Calu3 (cell line): ENCODE measurements around the gene ANAPC4. TPM values are rescaled to one million over a fixed set of nuclear protein-coding genes. Genes with fewer than 3 reads are reported as not detected.

ENCODE experiments used
- BruUV-seq: library from RNA; stranded (reverse); fragments of 400-500 nt; replicated peaks from 2 replicates; lab custom pipeline; 2021; lab: Mats Ljungman, UMichigan
- CTCF ChIA-PET: fragments of 300-600 bp; sonication (Branson Sonifier 250); formaldehyde crosslinking; loops from one replicate; lab custom pipeline; 2022; ENCODE audit warnings: antibody characterized with exemption; lab: Charles Lee
- DNase-seq: peaks from one replicate; pipeline ENCODE4 v3.0.0; 2022
- H3K27ac Mint-ChIP-seq: one replicate; pipeline ENCODE4 v1.8.0; 2022; ENCODE audit warnings: mixed read lengths; ENCODE audit not compliant: unreplicated experiment
- H3K27me3 Mint-ChIP-seq: one replicate; pipeline ENCODE4 v1.8.0; 2022; ENCODE audit warnings: mixed read lengths; ENCODE audit not compliant: unreplicated experiment
- H3K36me3 Mint-ChIP-seq: one replicate; pipeline ENCODE4 v1.8.0; 2022; ENCODE audit warnings: mild to moderate bottlenecking, moderate library complexity, mixed read lengths; ENCODE audit not compliant: insufficient read depth, unreplicated experiment
- H3K4me1 Mint-ChIP-seq: one replicate; pipeline ENCODE4 v1.8.0; 2022; ENCODE audit warnings: mild to moderate bottlenecking, low read depth, mixed read lengths; ENCODE audit not compliant: unreplicated experiment
- H3K4me3 Mint-ChIP-seq: one replicate; pipeline ENCODE4 v1.8.0; 2022; ENCODE audit warnings: mild to moderate bottlenecking, low read depth, moderate library complexity, mixed read lengths; ENCODE audit not compliant: unreplicated experiment
- H3K9me3 Mint-ChIP-seq: one replicate; pipeline ENCODE4 v1.8.0; 2022; ENCODE audit warnings: low read depth, mixed read lengths; ENCODE audit not compliant: unreplicated experiment
- intact Hi-C: fragments of 100-400 bp; cut with micrococcal nuclease; formaldehyde crosslinking; loops from one replicate; pipeline ENCODE4 v1.10.0; 2022; ENCODE audit not compliant: unreplicated experiment
- total RNA-seq: library from RNA; stranded (reverse); gene quantifications from 2 replicates; pipeline ENCODE4 v1.2.3, GENCODE V29; 2022
- TF ChIP-seq, protein P1 (sequence below): fragments of 200-600 bp; IDR thresholded peaks from one replicate; pipeline ENCODE4 v1.8.0; 2022; ENCODE audit warnings: antibody characterized with exemption; ENCODE audit not compliant: unreplicated experiment

The ANAPC4 gene
- total RNA-seq, 1 experiment from 2014 or later: 23.2 TPM

DNA sequence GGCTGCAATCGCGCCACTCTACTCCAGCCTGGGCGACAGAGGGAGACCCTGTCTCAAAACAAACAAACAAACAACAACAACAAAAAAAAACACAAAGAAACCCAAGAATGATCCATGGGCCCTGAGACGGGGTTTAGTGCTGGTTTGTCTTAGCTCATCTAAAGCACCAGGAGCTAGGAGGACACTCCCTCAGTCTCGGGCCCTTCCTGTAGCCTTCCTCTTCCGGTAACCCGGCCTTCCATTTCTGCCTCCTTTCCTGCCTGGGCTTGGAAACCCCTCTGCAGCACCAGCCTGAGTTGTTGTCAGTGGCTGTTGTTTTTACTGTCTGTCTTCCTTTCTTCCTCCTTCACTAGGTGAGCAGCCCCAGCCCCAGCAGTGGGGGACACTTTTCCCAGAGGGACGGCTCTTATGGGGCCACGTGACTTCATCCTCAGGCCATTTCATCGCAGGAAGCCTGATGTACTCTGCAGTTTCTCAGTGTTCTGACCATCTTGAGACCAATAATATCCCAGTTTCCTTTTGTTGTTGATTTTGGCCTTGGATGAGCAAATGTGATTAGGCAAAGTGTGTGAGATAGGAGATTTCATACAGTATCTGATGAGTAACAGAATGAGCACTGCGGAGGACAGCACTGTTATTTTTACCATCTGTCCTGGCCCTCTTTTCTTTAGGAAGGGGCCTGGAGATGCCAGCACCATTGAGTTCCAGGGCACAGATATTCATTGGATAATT is 90.1 kb downstream of the ANAPC4 start:
- Mint-ChIP-seq H3K4me3 (no peak overlapping the region), H3K27me3 (no peaks in the 10 kb centered on the region), H3K27ac (no peak overlapping the region), H3K36me3 (no peaks in the 10 kb centered on the region), H3K9me3 (no peaks in the 10 kb centered on the region), H3K4me1 (no peaks in the 10 kb centered on the region)
- intact Hi-C loops: no loop called here
- TF ChIP-seq, protein P1, sequence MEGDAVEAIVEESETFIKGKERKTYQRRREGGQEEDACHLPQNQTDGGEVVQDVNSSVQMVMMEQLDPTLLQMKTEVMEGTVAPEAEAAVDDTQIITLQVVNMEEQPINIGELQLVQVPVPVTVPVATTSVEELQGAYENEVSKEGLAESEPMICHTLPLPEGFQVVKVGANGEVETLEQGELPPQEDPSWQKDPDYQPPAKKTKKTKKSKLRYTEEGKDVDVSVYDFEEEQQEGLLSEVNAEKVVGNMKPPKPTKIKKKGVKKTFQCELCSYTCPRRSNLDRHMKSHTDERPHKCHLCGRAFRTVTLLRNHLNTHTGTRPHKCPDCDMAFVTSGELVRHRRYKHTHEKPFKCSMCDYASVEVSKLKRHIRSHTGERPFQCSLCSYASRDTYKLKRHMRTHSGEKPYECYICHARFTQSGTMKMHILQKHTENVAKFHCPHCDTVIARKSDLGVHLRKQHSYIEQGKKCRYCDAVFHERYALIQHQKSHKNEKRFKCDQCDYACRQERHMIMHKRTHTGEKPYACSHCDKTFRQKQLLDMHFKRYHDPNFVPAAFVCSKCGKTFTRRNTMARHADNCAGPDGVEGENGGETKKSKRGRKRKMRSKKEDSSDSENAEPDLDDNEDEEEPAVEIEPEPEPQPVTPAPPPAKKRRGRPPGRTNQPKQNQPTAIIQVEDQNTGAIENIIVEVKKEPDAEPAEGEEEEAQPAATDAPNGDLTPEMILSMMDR: no peak
- no peak for DNase-seq
- CTCF ChIA-PET: no interaction called here
- BruUV-seq: no TSS peak

DNA sequence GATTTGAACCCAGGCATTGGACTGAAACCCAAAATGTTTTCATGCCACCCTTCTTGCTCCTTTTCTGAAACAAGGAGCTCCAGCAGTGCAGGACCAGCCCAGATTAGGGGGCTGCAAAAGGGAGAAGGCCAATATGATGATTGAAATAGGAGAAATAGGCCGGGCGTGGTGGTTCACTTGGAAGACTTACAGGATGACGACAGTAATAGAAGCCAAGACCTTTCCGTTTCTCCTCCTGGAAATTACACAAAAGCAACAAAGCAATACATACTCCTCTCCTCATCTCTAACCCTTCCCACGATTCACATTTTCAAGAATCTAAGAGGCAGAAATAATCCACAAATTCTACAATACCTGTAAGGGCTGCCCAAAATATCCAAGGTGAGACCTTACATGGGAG is 90.8 kb downstream of the ANAPC4 start:
- H3K36me3 Mint-ChIP-seq: no peaks in the 10 kb centered on the region
- no peaks in the 10 kb centered on the region for H3K9me3 Mint-ChIP-seq
- no peak overlapping the region for H3K4me3 Mint-ChIP-seq
- BruUV-seq: no TSS peak
- intact Hi-C loops: no loop called here
- no peak for DNase-seq
- TF ChIP-seq, protein P1: no peak
- no peaks in the 10 kb centered on the region for H3K27me3 Mint-ChIP-seq
- H3K4me1 Mint-ChIP-seq: no peaks in the 10 kb centered on the region
- CTCF ChIA-PET: no interaction called here
- no peak overlapping the region for H3K27ac Mint-ChIP-seq

Other genes starting within 250 kb of the ANAPC4 start
- gene SEPSECS, start 216.8 kb upstream of the ANAPC4 start, total RNA-seq: 7.5 and 9.4 TPM in 2 replicates
- 13.0 and 13.2 TPM in 2 replicates for gene PI4K2B, start 143.2 kb upstream of the ANAPC4 start, total RNA-seq
- 8.7 and 10.1 TPM in 2 replicates for gene ZCCHC4, start 64.5 kb upstream of the ANAPC4 start, total RNA-seq